GM18508 (cell line): ENCODE measurements around the gene PREX1.

Experiments
- ATAC-seq: cut with Tn5 transposase; IDR thresholded peaks from one replicate; pipeline ENCODE4 v1.9.1; 2021; ENCODE audit warnings: moderate number of reproducible peaks; ENCODE audit not compliant: insufficient read depth, unreplicated experiment

The PREX1 gene

DNA sequence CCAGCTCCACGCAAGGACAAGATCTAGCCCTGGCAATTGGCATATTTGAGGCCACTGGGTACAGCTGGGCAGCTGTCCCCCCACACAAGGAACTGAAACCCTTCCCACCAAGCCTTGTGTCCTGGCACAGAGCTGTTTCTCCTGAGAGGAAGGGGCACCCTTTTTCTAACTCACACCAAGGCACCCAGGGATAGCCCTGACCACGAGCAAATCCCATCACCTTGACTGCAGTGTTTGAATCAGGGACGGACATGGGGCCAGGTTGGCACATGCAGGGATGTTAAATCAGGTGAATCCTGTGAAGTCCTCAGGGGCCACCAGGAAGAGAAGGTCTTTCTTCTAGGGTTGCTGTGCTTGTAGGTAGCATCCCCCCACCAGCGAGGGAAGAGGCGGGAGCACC, 246.6 kb downstream of the PREX1 start:
- no peak for ATAC-seq

DNA sequence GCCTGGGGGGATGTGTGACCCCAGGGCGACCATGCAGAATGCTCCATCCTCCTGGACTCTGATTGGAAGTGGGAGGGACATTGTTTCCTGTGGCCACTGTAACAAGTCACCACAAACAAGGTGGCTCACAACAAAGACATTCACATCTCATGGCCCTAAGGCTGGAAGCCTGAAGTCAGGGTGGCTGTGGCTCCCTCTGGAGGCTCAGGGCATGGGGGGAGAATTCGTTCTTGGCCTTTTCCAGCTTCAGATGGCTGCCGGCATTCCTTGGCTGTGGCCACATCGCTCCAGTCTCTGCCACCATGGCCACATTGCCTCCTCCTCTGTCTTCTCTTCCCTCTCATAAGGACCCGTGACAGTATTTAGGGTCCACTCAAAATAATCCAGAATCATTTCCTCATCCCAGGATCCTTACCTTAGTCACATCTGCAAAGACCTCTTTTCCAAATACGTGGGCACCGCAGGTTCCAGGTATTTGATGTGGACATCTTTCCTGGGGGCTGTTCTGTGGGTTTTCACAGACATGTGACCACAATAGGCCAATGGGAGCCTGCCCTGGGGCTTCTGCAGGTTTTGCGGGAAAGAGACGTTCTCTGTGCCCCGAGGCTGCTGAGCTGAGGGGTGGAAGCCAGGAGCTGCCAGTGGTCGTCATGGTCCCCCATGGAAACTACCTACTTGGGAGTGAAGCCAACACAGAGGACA, 249.3 kb downstream of the PREX1 start:
- no peak for ATAC-seq

DNA sequence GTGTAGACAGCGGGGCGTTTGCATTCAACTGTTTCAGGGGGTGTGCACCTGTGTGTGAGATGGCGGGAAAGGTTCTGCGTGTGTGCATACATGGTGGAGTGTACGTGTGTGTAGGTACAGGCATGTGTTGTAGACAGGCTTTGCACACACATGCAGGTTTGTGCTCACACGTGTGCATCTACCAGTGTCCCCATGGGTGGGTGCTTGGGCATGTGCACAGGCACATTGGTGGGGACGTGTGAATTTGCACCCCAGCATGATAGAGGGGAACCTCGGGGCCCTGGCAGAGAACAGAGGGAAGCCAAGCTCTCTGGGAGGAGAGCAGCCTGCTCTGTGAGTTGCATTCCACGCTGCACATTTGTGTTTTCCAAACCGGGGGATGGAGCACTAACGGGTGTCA, 250.2 kb downstream of the PREX1 start:
- no peak for ATAC-seq

DNA sequence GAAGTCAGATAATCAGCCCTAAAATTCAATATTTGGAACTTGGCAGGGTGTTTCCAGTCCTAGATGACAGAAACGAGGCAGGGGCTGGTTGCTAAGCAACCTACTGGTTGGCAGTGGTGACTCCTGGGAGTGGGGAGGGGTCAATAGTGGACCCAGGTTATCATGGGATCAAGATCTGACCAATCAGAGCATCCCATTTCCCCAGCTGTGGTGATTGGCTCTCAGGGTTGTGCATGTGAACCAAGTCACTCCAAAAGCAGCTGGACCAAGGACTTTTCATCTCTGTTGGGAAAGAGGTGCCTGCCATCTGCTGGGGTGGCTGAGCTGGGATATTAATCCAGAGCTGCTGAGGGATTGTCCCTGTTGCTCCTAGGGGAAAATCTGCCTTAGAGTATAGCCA, 253.4 kb downstream of the PREX1 start:
- ATAC-seq = no peak
